CD4-positive, alpha-beta T cell treated with Interleukin-15 for 4 hours (primary cell): ENCODE results near the gene KLF13.
A peak's percentile ranks its signal among the peaks of the same experiment; 100 is the strongest.

ENCODE experiments used
- DNase-seq: peaks from one replicate; pipeline ENCODE4 v3.0.0-alpha.2; 2020; ENCODE audit warnings: low spot score

The KLF13 gene

GRCh38 chr15:31362886-31363285 is 36.3 kb downstream of the KLF13 start:
- no peak for DNase-seq

GRCh38 chr15:31364301-31365031 is 37.8 kb downstream of the KLF13 start:
- DNase-seq = no peak

DNA sequence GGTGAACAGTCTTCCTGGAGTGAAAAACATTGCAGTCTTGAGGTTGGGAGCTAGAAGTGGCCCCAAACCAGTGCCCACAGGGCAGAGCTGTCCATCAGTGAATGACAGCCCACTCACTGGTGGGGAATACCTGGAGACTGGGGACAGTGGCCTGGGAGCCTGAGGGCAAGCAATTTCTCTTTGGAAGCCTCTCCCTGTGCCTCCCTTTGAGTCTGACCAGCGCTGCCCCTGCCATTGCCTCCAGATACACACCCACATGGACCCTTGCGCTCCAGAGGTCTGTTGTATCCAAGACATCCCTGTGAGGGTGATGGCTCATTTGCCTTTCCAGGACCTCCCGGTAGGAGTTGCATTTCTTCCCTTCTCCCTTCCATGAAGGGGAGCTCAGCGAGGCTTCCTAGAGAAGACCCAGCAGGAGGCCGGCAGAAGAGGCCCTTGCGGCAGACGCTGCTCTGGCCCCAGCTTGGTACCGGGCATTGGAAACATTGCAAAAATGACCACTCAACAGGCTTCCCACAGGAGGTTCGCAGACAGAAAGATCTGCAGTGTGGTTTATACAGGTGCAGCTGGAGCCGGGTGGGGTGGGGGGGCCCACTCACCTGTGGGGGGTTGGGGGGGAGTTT is 38.5 kb downstream of the KLF13 start:
- DNase-seq = no peak

DNA sequence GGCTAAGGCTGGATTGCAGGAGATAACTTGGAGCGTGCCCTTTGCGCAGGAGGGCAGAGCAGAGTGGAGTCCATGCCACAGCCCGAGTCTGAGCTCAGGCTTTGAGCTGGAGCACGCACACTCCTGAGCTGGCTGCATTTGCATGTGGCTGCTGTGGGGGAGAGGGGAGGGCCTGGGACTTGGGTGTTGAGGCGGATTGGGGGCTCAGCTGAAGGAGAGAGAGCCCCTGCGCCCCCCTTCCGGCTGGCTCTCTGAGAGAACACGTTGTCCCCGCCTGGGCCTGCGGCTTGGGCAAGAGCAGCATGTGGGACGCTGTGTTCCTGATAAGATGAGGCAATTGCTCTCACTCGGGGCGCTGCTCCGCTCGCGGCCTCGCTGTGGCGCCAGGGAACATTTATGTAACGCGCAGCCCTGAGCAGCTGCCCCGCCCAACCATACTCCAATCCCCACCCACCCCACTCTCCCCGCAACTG is 39.1 kb downstream of the KLF13 start:
- DNase-seq = peak; percentile 76

DNA sequence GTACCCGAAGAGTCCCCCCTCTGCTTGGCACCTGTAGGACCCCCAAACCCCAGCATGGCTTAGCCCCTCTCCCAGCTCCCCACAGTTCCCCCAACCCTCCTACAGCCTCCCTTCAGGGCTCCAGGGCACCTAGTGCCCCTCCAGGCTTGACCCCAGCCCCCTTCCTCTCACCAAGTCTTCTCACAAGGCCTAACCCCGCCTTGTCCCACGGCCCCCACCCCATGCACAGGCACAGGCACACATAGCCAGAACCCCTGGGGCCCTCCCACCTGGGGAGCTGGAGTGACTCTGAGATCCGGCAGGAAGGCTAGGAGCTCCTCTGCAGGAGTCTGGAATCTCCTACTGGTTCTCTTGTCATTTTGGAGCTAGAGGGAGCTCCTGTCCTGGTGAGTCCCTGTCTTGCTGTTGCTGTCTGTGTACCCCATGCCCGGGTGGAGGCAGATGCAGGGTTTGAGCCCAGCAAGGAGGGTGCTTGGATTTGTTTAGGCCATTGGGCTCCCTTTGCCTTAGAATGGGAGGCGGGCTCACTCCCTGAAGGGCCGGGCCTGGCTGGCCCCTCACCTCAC is 39.6 kb downstream of the KLF13 start:
- DNase-seq = no peak

GRCh38 chr15:31367021-31367729 is 40.5 kb downstream of the KLF13 start:
- no peak for DNase-seq

DNA sequence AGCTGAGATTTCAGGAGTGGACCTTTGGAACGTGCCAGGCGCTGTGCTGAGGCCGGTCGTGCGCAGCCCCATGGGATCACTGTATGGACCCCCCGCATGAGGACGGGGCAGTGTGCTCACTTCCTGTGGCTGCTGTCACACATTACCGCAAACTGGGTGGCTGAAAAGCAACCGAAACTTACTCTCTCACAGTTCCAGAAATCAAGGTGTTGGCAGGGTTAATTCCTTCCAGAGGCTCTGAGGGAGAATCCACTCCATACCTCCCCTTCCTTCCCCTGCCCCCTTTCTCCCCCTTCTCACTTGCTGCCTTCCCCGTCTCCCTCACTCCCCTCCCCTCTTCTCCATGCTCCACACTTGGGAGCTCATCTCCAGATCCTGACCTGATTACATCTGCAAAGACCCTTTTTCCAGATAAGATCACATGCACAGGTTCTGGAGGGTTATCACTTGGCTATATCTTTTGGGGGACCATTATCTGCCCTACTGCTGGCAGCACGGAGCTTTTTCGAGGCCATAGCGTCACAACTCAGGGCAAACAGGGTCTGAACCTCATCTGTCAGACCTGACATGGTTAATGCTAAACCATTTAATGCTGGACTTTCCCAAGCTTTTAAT is 41.2 kb downstream of the KLF13 start:
- no peak for DNase-seq

DNA sequence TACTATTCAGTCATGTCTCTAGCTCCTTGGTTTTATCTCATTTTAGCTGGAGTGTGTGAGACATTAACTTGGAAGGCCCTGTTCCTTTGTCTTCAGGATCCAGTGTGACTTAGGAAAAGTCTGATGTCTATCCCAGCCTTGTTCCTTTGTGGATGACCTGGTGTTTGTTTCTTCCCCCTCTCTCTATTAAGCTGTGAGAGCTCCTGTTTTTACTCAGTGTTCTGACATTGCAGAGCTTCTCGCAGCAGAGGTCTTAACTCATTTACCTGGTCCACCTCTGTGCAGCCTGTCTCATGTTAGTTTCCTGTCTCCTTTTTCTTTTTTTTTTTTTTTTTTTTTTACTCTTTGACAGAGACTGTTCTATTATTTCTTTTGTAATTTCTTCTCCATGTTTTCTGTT is 43.1 kb downstream of the KLF13 start:
- no peak for DNase-seq

DNA sequence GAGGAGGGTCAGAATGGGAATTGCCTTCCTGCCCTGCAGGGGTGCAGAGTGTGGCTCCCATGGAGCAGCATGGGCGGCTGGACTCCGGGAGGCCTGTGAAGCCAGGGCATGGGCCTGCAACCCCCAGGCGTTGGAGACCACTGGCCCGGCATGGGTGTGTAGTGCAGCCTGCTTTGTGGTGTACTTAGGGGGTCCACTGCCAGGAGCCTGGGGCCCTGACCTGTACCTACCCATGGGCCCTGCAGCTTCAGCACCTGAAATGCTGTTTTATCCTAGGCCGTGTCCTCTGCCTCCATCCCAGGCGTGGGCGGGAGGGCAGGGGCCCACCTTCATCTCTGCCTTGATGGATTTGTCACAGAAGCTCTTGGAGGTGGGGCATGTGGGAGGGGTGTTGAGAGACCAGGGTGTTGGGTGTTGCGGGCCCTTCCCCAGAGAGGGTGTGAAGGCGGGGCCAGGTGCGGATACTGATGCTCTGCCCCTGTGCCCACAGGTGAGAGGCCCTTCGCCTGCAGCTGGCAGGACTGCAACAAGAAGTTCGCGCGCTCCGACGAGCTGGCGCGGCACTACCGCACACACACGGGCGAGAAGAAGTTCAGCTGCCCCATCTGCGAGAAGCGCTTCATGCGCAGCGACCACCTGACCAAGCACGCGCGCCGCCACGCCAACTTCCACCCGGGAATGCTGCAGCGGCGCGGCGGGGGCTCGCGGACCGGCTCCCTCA is 45.0 kb downstream of the KLF13 start:
- no peak for DNase-seq

DNA sequence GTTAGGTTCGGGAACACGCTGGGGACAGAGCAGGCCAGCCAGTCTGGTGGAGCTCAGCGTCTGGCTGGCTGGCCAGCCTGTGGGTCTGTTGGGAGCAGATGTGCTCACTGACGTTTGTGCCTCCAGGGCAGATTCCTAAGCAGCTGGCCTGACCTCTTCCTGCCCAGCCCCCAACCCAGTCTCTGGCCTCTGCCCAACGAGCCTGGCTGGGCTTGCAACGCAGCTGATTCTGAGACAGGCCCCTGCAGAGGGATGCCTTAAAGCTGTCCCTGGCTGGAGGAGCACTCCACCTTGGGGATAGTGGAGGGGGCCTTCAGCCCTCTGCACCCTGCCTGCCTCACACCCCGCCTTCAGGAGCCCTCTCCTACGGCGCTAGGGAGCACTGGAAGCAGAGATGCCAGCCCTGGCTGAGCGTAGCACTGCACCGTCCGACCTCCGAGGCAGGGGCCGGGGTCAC is 46.0 kb downstream of the KLF13 start:
- DNase-seq = no peak

DNA sequence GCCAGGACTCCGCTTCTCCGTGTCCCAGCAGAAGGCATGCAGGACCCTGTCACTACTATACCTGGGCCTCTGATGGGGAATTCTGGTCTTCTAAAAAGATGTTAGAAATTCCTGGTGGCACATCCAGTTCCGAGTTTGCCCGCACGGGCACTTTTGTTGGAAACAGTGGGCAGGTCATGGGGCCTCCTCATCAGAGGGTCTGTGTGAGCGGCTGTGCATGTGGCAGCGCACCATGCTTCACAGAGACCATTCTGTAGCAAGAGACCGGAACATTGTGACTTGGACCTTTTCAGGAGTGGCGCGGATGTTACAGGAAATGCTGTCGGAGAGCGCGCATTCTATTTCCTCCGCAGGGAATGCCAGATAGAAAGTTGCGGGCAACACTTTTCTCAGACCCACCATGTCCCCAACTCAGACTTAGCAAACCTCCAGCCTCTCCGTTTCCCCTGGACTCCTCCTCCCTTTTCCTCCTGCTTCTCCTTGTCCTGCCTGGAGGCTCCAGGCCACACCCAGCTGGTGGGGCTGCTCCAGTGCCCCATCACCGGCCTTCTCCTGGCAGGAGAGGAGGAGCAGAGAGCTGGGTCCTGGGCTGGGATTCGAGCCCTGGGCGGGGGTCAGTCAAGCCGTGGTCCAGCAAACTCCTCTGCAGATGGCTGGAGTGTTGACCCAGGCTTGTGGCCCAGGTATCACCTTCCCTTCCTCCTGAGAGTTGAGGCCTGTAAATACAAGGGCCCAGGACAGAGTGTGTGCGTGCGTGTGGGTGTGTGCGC is 46.6 kb downstream of the KLF13 start:
- DNase-seq = no peak

- DNase-seq = no peak
Measured at GRCh38 chr15:31373970-31374369, 47.3 kb downstream of the KLF13 start.

DNA sequence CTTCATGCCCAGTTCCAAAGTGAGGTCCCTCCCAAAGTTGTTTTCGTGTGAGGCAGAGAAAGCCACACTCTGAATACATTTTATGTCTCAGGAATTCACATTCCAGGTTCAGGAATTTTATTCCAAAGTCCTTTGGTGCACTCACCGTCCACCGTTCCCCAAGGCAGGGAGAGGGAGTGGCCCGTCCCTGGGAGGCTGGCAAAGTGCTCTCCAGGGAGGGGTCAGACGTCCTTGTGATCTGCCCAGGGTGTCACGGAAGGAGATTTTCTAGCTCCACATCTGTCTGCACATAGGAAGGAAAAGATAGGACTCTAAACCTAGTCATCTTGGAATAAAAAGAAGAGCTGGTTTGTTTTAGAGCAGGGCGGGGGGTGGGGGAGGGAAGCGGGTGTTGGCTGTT is 47.9 kb downstream of the KLF13 start:
- DNase-seq = no peak

GRCh38 chr15:31374986-31375385 is 48.4 kb downstream of the KLF13 start:
- DNase-seq = no peak

- DNase-seq = no peak
Measured at GRCh38 chr15:31375772-31376171, 49.1 kb downstream of the KLF13 start.

DNA sequence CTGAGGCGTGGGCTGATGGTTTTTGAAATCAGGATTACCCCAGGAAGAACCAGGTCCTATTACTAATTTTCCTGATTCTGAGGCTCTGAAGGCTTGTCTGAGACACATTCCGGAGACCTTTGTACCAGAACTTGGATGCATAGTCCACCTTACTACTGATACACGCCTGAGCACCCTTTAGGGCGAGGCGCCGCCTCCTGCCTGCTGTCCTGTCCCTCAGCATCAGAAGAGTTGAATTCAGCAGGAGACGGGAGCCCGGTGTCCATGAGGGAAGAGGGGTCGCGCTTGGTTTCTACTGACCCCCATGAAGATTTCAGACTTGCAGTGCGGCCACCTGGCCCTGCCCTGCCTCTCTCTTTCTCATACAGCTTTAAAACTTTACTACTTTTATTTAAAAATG is 49.9 kb downstream of the KLF13 start:
- no peak for DNase-seq

GRCh38 chr15:31377030-31377429 is 50.4 kb downstream of the KLF13 start:
- no peak for DNase-seq

- DNase-seq = no peak
Measured at GRCh38 chr15:31378363-31378903, 51.8 kb downstream of the KLF13 start.

DNA sequence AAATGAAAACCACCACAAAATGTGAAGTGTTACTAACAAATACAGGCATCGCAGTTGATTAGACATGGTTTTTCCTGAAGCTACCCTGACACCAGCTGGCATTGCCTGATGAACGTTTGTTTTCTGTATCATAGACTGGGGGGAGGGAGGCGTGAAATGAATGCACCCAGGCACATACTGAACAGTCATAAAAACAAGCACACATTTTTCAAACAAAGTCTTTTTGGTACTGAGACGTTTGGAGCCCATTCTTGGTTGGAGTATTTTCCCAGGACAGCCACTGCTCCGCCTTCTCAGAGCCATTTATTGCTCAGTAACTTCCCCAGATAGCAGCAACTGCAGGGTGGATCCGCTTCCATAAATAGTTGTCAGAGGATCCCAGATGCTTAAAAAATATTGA is 52.4 kb downstream of the KLF13 start:
- no peak for DNase-seq

DNA sequence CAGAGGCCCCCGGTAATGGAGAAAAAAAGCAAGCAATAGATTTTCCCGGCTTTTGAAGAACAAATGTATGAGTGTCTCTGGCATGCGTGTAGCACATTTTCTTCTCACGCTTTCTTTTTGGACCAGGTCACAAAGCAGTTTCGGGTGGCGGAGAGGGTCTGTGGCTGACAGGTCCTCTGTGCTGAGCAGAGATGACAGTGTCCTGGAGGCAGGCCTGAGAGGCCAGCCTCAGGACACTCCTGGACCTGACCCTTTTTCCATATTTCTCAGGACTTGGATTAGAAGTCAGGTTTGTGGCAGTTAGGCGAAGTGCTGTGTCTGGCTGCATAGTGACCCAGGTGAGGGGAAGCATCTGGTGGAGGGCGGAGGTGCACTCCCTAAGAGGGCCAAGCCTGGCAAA is 52.9 kb downstream of the KLF13 start:
- DNase-seq = no peak
